Stimulated activated CD8-positive, alpha-beta memory T cell treated with anti-CD3 and anti-CD28 coated beads, Interleukin-12 subunit alpha, Interleukin-12 subunit beta, amount 100 ng/mL, for 4 hours (primary cell): Measurements from ENCODE around the gene FFAR2.

ENCODE experiments used
- DNase-seq: peaks from one replicate; pipeline ENCODE4 v3.0.0-alpha.2; 2020; ENCODE audit warnings: low read depth

The FFAR2 gene

DNA sequence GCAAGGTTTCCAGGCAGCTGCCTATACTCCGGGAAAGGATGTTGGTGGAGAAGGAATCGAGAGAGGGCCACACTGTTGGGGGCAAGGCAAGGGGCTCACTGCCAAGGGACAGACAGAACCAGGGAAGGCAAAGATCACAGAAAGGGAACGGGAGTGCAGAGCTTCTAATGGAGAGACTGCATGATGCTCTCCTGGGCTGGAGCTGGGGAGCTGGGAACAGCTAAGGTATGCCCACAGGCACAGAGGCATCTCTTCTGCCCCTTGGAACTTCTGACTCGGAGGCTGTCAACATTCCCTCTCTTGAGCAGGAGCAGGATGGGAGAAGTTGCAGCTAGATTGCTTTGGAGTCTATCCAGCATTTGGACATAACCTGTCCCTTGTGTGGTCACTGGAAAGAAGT lies 22.4 kb upstream of the FFAR2 start:
- DNase-seq = no peak

DNA sequence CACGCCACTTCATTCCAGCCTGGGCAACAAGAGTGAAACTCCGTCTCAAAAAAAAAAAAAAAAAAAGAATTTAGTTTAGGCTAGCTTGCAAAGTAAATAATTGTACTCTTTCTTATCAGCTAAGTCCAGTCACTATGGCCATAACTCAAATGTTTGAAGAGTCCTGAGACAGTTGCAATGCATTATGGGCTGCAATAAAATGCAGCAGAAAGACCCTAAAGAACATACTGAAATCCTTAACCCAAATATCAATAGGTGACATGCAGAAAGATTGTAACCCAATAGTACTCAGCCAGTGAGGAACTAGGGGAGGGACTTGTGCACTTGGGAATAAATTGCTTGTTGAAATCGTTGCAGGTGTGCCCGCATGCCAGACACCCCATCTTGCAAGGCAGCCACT lies 20.9 kb upstream of the FFAR2 start:
- DNase-seq = no peak

DNA sequence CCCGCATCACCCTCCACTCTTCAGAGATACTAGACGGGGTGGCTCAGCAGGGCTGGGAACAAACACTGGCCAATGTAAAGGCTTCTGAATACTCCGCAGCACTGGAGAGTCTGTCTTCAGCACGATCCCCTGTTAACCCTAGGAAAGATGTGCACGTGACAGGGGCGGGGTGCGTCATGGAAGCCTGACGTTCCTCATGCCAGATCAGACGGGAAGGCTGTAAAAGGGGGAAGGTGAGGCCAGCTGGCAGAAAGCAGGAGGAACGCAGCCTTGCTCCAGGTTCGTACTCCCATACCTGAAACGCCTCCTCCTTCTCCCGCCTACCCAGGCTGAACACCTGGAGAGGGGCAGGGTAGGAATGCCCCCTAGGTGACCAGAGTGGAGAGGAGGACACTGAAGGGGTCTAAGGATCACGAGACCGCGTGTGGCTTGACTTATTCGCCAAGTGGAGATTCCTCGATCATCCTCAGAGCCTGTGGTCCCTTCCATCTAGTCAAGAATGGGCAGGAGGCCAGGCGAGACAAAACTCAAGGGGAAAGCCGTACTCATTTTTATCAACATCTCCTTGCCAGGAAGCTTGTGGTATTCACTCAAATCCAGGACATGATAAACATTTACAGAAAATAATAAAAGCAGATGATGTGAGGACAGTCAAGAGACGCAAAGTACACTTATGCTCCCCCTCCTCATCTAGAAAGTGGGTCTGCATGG lies 18.2 kb upstream of the FFAR2 start:
- no peak for DNase-seq

DNA sequence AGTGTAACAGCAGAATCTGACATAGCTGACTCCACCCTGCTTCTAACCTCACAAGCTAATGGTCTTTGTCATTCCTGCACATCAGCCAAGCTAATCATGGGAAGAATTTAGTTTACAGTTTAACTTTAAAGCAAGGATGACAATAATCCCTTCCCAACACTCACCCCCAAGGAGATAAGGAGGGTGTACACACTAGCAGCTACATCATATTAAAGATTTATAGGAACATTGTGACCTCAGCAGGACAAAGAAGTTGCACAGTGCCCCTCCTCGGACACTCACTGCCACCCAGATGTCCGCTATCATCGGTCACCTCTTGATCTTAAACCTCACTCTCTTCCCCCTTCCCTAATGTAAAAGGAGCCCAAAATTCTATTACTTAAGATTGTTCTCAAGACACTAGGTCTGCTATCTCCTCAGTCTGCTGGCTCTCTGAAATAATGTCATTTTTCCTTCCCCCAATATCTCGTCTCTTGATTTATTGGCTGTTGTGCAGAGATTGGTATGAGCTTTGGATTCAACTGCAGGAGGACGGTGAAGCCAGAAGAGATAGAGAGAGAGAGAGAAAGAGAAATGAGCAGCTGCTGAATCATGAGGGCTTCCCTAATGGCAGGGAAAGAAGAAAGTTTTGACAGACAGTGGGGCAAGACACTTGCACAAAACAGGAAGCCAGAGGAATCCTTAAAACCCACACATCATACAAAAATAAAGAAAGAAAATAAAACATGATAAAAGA lies 17.5 kb upstream of the FFAR2 start:
- no peak for DNase-seq

DNA sequence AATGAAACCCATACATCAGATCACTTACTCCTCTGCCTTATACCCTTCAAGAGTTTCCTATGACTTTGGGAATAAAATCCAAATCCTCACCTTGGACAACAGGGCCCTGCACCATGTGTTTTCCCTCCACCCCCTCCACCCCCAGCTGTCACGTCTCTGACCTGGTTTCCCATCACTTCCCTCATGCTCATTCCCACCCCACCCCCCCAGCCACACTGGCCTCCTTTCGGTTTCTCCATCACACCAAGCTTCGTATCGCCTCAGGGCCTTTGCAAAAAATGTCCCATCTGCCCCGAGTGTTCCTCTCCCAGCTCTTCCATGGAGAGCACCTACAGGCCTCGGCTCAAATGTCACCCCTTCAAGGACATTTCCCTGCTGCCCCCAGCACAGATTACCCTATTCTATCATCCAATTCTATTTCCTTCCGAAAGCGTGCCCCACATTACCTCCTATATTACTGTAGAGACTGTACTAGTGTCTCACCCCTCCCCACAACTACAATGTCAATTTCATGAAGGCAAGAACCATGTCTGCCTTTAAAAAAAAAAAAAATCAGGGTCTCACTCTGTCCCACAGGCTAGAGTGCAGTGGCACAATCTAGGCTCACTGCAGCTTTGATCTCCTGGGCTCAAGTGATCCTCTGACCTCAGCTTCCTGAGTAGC lies 16.8 kb upstream of the FFAR2 start:
- no peak for DNase-seq

DNA sequence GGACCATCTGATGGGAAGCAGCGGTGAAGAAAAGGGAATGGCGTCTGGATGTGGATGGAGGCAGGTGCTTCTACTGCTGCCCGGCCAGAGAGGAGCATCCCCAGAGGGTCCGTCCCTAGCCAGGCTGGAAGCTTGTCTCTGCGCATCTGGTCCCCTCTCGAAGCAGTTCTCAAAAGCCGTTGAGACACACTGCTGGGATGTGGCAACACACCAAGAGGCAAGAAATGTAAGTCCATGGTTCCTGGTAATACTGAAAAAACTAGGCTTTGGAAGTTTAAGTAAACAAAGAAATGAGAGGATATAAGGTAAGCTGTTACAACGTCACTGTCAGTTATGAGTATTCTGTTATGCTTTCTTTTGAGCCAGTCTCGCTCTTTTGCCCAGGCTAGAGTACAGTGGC lies 15.1 kb upstream of the FFAR2 start:
- no peak for DNase-seq

DNA sequence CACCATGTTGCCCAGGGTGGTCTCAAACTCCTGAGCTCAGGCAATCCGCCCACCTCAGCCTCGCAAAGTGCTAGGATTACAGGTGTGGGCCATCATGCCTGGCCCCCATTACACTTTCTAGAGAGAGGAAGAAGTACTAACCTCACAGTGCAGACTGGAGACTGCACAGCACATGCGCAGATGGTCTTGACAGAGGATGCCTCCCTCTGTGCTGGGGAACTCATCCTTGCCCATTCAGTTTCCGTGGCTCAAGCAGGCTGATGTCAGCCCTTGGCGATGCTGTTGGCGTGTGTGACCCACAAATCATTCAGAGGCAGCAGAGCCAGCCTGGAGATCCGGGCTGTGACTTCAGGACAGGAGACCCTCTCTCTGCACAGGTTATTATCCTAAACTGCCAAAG lies 14.6 kb upstream of the FFAR2 start:
- no peak for DNase-seq

DNA sequence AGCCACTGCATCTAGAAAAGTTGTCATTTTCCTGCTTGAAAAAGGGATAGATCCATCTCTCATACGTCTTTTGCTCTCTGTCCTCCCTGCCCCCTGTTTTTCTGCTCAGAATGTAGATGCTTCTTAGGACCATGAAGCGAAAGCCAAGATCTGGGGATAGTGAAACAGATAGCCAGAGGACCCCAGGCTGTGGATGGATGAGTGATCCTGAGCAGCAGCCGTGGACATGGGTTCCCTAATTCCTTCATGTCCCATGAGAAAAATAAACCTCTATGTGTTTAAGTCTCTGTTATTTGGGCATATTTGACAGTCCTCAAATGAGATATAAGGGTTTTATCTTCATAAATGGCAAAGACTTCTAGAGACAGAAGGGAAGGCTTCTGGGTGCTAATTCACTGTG lies 12.2 kb upstream of the FFAR2 start:
- no peak for DNase-seq

DNA sequence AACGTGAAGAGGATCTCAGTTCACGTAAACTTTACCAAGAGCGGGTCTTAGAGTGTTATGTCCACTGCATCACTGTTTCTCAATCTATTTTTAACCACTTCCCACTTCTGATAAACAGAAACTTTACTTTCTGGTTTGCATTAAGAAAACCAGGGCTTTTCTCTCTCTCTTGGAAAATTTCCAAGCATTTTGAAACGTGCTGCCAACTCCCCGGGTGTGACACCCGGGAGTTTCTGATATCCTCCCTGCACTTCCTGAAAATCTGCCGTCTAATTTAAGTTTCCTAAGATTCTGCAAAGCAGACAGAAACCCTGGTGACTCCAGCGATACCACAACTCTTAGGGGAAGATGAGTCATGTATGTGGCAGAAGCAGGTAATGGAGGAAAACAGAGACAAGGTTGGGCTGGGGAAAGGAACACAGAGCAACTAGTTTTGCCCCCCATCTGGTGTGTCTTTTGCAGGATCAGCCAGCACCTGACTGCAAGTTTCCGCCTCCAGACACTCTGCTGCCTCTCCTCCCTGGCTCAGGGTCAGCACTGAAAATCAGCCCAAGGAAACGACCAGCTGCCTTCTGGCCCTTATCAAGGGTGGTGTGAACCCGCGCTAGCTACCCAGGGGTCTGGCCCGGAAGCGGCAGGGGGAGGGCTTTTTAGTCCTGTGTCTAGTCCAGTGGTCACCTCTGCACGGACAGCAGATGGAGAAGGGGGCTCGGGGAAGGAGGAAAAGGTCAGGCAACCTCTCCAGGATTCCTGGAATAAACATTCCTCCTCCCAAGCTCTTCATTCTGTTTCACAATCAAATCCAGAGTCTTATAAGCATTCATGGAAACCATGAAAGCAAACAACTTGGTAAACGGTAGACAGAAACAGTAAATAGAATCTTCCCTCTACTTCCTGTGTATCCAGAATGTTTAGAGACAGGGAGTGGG lies 11.3 kb upstream of the FFAR2 start:
- DNase-seq = no peak

DNA sequence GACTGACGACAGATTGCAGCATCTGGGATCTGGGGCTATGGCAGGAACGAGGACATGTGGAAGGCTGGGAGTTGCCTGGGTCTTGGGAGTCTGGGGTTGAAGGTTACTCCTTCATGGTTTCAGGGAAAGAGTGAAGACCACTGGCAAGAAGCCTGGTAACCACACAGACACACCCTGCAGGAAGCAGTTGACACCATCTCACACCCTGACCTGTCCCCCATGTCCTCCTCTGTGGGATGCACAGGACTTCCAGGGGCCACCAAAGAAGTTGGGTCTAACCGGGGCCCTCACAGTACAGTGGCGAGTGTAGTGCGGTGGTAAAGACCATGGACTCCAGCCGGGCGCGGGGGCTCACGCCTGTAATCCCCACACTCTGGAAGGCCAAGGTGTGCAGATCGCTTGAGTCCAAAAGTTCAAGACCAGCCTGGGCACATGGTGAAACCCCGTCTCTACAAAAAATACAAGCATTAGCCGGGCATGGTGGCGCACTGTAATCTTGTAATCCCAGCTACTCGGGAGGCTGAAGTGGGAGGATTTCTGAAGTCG lies 10.6 kb upstream of the FFAR2 start:
- DNase-seq = no peak

DNA sequence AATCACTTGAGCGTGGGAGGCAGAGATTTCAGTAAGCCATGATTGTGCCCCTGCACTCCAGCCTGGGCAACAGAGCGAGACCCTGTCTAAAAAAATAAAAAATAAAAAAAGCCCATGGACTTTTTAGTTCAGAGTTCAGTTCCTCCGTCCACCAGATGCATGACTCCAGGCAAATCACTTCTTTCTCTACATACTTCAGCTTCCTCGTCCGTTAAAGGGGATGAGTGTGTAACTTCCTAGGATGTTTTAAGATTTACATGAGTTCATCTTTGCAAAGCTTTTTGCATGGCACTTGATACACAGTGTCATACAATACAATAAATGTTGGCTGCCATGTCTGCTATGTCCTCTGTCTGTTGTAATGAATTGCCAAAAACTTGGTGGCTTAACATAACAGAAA lies 10.0 kb upstream of the FFAR2 start:
- no peak for DNase-seq

DNA sequence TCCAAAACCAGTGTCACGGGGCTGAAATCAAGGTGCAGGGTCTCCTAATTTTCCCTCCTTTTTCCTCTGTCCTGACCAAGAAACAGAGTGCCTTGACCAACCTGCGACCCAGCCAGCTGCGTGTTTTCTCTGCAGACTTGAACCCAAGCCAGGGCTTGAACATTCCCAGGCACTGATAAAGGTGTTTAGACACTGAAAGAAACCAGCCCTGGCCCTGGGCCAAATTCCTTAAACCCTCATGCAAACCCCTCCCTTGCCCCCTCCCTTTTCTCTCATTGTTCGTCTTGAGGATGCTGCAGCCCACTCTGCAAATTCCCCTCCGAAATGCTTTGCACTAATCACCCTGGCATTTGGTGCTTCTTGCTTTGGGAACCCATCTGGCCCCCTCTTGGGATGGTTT lies 9.5 kb upstream of the FFAR2 start:
- no peak for DNase-seq

DNA sequence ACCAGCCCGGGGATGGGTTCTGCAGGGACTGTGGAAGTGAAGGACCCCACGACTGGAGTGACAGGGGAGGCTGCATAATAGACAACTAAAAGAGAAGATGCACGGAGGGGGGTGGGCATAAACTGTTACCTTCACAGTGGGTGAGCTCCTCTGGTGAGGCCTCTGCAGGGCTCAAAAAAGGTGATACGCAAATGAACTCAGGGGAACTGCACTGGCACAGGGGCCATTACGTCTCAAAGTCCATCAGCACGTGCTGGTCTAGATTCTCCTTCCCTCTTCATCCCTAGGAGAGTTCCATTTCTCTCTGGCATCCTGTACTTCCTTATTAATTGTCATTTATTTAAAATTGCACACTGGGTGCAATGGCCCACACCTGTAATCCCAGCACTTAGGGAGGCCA lies 8.1 kb upstream of the FFAR2 start:
- no peak for DNase-seq

DNA sequence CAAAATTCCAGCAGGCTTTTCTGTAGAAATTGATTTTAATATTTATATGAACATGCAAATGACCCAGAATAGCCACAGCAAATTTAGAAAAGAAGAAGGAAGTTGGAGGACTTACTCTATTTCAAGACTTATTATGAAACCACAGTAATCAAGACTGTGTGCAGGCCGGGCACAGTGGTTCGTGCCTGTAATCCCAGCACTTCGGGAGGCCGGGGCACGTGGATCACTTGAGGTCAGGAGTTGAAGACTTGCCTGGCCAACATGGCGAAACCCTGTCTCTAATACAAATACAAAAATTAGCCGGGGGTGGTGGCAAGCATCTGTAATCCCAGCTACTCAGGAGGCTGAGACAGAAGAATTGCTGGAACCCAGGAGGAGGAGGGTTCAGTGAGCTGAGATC lies 6.0 kb upstream of the FFAR2 start:
- no peak for DNase-seq

DNA sequence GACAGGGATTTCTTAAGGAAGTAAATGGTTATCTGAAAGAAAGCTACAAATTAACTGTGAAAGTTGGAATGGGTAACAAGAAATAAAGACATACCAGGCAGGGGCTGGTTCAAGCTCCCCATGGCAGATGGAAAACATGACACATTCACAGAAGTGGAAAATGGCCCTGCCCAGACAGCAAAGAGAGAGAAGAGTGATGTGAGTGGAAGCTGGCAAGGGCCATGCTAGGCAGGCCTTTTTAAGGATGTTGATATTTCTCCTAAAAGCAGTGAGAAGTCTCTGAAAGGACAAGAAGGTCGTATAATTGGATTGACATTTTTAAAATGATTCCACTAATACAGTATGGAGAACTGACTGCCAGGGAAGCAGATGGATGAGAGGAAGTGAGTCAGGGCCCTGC lies 3.3 kb upstream of the FFAR2 start:
- DNase-seq = no peak

DNA sequence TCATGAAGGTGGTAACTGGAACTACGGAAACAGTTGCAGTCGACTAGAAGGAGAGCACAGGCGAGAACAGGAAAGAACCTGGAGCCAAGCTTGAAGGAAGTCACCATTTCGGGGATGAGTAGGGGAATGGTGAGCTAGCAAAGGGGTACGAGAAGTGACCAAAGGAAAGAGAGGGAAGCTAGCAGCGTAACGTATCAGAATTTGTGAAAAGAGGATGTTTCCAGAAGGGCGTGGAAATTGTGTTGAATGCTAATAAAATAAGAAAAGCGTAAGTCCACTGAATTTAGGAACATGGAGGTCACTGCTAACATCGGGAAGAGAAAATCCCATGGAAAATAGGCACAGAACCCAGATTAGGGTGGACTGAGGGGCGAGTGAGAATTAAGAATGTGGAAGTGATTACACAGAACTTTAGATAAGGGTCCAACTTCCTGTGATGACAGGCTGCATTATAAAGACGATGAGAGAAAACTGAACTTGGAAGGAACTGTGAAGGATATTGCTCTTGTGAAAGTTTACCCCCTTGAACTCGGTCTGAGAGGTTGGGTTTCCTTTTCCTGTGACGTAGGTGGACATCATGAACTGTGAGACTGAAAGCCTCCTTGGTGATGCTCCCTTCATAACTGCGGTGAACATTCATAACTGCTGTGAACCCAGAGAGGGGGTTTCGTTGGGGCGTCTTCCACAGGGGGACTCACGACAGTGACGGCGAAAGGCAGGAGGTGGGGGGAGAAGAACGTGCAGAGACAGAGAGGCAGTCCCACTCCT lies 2.0 kb upstream of the FFAR2 start:
- no peak for DNase-seq

DNA sequence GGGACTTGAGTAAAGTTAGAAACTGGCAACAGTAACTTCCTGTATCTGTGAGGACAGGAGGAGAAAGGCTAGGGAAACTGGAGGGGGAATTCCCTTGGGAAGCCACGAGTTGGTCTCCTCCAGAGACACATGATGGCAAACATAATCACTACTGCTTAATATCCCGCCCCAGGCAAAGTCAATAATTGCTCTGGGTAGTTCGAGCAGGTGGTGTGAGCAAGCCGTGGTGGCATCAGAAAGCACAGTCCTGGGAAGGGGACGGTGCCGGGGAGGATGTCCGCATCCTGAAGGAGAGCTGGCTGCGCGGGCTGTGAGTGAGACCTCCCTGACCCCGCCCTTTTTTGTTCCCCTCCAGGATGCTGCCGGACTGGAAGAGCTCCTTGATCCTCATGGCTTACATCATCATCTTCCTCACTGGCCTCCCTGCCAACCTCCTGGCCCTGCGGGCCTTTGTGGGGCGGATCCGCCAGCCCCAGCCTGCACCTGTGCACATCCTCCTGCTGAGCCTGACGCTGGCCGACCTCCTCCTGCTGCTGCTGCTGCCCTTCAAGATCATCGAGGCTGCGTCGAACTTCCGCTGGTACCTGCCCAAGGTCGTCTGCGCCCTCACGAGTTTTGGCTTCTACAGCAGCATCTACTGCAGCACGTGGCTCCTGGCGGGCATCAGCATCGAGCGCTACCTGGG lies 1.4 kb downstream of the FFAR2 start:
- no peak for DNase-seq

DNA sequence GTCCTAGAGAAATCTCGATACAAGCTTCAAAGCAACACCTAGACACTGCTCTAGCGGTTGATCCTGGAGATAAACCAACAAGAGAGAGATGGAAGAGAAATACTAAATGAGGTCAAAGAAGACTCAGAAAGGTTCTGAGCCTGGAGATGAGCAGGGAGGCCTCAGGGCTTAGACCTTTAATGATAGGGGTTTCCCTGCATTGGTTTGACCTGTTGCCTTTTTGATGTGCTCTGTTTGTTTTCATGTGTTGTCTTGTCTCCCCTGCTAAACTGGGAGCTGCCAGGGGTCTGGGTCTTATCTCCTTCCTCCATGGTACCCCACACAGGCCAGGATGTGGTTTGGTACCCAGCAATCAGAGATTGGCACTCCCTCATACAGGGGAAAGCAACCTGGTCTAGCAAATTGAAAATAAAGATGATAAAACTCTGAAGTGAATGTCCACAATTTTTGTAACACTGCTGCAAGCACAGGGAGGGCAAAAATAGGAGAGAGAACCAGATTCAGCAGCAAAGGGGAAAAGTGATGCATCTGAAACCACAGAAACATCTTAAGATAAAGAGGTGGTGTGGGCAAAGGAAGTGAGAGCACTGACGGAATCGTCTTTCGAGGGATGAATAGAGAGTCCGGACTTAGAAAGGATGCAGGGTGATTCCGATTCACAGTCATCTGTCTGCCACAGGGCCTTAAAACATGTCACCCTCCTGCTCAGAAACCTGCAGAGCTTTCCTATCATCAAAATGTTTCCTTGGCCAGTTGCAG lies 3.5 kb downstream of the FFAR2 start:
- DNase-seq = no peak

DNA sequence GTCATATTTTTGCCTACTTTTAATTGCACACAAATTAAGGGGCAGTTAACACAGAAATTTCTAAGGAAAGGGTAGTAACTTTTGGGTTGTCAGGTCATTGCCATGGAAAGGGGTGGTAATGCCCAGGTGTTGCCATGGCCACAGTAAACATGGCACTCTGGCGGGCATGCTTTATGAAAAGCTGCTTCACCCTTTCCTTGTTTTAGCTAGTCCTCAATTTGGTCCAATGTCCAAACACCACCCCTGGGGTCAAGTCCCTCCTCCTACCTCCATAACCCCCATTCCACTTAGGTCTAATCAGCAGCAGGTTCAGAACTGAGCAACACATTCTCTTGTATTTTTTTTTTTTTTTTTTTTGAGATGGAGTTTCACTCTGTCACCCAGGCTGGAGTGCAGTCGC lies 6.6 kb downstream of the FFAR2 start:
- DNase-seq = no peak

DNA sequence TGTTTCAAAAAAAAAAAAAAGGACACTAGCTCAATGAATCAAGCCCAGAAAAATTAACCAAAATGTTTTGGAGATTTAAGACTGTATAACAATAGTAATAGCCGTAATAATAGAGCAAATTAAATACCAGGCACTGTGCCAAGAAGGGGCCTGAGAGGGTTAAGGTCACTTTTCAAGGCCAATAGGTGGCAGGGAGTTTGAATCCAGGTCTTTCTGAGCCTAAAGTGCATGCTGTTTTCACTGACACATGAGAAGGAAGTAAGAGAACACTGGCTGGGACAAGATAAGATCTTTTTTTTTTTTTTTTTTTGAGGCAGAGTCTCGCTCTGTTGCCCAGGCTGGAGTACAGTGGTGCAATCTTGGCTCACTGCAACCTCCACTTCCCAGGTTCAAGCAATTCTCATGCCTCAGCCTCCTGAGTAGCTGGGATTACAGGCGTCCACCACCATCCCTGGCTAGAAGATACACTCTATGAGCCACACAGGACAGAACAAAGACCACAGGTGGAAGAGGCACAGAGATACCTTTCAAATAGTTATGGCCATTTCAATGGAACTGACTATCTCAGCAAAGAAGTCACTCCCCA lies 7.7 kb downstream of the FFAR2 start:
- DNase-seq = no peak
